Left ventricle myocardium inferior (tissue), 1 donor: ENCODE measurements around the gene CNPY4. TPM values are rescaled to one million over a fixed set of nuclear protein-coding genes. Genes with fewer than 3 reads are reported as not detected.

ENCODE experiments used
- DNase-seq: peaks from one replicate; pipeline ENCODE4 v3.0.0-alpha.2; 2020
- H3K27ac ChIP-seq: fragments of 200-600 bp; replicated peaks from 2 replicates; pipeline ENCODE4 v1.8.0; 2021
- H3K27me3 ChIP-seq: fragments of 200-600 bp; 2 replicates; pipeline ENCODE4 v1.8.0; 2021; ENCODE audit warnings: low read depth
- H3K36me3 ChIP-seq: fragments of 200-600 bp; 2 replicates; pipeline ENCODE4 v1.8.0; 2021
- H3K4me1 ChIP-seq: fragments of 200-600 bp; 2 replicates; pipeline ENCODE4 v1.8.0; 2021
- H3K4me3 ChIP-seq: fragments of 200-600 bp; 2 replicates; pipeline ENCODE4 v1.8.0; 2021; ENCODE audit warnings: mild to moderate bottlenecking, moderate library complexity
- H3K9me3 ChIP-seq: fragments of 200-600 bp; replicated peaks from 2 replicates; pipeline ENCODE4 v1.8.0; 2021
- CTCF ChIP-seq: fragments of 200-600 bp; IDR thresholded peaks from 2 replicates; pipeline ENCODE4 v1.8.0; 2021; ENCODE audit warnings: antibody characterized with exemption, mild to moderate bottlenecking, borderline replicate concordance
- intact Hi-C: fragments of 100-400 bp; cut with micrococcal nuclease; formaldehyde crosslinking; loops from one replicate; pipeline ENCODE4 v1.11.0; 2022
- total RNA-seq: library from RNA; stranded (reverse); fragmentation: NEBNext Ultra II Directional; extraction: Animal tissue kit (Norgen Biotek cat#: 25700); gene quantifications from one replicate; pipeline ENCODE4 v1.2.1, GENCODE V29; 2021
- donor health status: DM: no; HTN: yes; CAD: no; lungs with severe emphysema.

CNPY4 gene
- total RNA-seq, 1 donor from 2014 or later = 8.5 TPM

- DNase-seq = no peak
- H3K27ac ChIP-seq = peak overlapping the region; percentile 90
- H3K9me3 ChIP-seq = no peaks in the 10 kb centered on the region
- H3K36me3 ChIP-seq = peaks cover 1% of the 10 kb centered on the region
- H3K4me3 ChIP-seq = peak overlapping the region; percentile 88
- no peak for TF ChIP-seq CTCF
- intact Hi-C loops = no loop called here
- H3K27me3 ChIP-seq = no peaks in the 10 kb centered on the region
- peaks cover 24% of the 10 kb centered on the region for H3K4me1 ChIP-seq
Measured at GRCh38 chr7:100148225-100148558, 28.8 kb downstream of the CNPY4 start.

DNA sequence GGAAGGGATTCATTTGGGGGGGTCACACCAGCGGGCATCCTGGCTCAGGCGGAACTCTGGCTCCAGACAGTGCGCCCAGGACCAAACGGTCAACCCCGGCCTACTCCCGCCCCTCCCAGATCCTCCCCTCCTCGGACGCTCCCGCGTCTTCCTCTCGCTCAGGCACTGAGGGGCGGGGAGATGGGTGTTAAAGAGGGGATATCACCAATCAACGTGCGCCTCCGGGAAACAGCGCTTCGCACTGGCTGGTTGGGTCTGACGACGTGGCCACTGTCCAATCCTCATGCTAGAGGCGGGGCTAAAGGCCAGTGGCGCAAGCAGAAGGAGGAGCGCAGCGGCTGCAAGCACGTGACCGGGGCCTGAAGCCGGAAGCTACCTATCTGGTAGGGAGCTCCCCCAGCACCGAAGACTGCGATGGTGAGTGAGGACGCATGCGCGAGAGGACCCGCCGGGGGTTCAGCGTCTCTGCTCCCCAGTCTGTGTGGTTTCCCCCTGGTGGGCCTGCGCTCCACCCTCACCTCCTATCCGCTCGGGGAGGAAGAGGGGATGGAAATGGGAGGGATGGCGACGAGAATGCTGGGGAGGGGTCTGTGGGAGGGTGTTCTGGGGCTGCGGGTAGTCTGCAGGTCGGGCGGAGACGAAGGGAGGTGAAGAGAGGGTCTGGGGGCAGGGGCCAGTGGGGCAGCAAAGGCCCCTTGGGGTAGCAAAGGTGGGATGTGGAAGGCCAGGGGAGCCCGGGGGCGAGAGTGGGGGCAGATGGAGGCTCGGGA lies 29.3 kb downstream of the CNPY4 start, which contains the start of gene LAMTOR4:
Gene LAMTOR4 (plus strand): TSS at position 360 of the 770 bp plus-strand sequence. CDS start 55 bp downstream, at position 415.
- H3K4me3 ChIP-seq = peak within 1 kb of the TSS; percentile 88
- H3K27ac ChIP-seq = peak within 1 kb of the TSS; percentile 90
- H3K27me3 ChIP-seq = no peaks in the 10 kb centered on the region
- H3K9me3 ChIP-seq = no peaks in the 10 kb centered on the region
- peaks cover 24% of the 10 kb centered on the region for H3K4me1 ChIP-seq
- intact Hi-C loops = no loop called here
- peak; percentile 98 for DNase-seq
- H3K36me3 ChIP-seq = peaks cover 7% of the 10 kb centered on the region
- TF ChIP-seq CTCF = peak; percentile 16

DNA sequence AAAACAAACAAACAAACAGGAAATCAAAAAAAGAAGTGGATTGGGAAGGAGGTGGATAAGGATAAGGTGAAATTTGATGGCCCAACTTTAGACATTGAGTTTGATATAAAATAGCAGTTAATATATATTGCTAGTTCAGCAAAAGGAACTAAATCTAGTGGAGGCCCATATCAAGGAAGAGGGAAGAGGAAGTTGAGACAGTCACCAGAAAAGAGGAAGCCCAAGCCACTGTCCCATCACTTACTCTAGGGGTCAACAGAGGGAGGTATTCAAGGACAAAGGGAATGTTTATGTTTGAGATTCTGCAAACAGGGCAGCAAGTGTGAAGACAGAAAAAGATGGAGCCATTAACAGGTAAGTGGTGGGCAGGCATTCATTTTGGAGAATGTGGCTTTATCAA lies 33.0 kb downstream of the CNPY4 start:
- intact Hi-C loops = no loop called here
- peaks cover 37% of the 10 kb centered on the region for H3K36me3 ChIP-seq
- no peak for TF ChIP-seq CTCF
- peak overlapping the region; percentile 33 for H3K27ac ChIP-seq
- no peak for DNase-seq
- H3K9me3 ChIP-seq = no peaks in the 10 kb centered on the region
- no peaks in the 10 kb centered on the region for H3K27me3 ChIP-seq
- H3K4me1 ChIP-seq = peaks cover 32% of the 10 kb centered on the region
- H3K4me3 ChIP-seq = no peak overlapping the region

DNA sequence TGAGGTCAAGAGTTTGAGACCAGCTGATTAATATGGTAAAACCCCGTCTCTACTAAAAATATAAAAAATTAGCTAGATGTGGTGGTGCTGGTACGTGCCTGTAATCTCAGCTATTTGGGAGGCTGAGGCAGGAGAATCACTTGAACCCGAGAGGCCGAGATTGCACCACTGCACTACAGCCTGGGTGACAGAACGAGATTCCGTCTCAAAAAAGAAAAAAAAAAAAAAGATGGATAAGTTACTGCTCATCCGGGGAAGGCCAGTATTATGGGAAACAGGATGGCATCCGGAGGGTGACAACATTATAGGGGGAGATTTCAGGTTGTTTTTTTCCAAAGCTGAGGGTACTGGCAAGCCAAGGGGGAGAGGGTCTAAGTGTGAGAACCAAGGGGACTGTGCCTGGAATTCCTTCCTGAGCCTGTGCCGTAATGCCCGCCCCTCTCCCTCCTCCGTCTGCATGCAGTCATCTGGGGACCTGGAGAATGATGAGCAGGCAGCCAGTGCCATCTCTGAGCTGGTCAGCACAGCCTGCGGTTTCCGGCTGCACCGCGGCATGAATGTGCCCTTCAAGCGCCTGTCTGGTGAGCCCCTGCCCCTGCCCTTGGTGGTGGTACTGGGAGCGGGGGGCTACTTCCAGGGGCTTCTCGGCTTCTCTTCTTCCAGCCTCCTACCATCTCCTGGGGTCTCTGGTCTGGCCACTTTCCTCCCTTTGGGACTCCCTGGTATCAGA lies 33.7 kb downstream of the CNPY4 start:
- no peak for TF ChIP-seq CTCF
- H3K36me3 ChIP-seq = peaks cover 37% of the 10 kb centered on the region
- no peak overlapping the region for H3K27ac ChIP-seq
- peaks cover 36% of the 10 kb centered on the region for H3K4me1 ChIP-seq
- no peaks in the 10 kb centered on the region for H3K9me3 ChIP-seq
- DNase-seq = no peak
- no peaks in the 10 kb centered on the region for H3K27me3 ChIP-seq
- intact Hi-C loops = no loop called here
- H3K4me3 ChIP-seq = no peak overlapping the region

DNA sequence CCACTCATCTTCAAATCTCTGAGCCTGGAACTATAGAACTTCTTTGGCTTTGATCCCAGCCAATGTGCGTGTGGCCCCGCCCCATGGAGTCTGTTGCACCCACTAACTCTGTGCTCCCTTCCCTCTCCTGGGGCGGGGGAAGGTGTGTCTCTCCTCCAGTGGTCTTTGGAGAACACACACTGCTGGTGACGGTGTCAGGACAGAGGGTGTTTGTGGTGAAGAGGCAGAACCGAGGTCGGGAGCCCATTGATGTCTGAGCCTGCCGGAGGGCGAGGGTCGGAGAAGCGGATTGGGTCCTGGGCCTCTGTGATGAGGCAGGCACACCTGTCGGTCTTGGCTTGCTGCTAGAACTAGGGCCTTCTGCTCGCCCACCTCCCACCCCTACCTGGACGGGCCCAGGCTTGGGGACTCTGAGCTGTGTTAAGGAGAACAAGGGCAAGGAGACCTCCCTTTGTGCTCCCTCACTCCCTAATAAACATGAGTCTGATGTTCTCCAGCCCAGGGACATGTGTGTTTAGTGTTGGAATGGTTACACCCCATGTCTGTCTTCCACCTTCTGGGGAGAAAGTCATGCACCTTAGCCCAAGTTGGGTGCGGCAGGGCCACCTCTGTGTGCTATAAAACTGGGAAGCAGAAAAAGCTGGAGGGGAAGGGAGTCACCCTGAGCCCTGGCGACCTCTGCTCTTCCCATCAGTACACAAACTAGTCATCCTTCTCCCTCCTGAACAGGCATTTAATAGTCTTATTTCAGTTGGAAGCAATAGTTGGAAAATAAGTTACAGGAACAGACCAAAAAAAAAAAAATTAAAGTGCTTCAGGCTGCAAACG lies 34.5 kb downstream of the CNPY4 start:
- H3K27me3 ChIP-seq = no peaks in the 10 kb centered on the region
- H3K27ac ChIP-seq = no peak overlapping the region
- H3K36me3 ChIP-seq = peaks cover 37% of the 10 kb centered on the region
- intact Hi-C loops = no loop called here
- no peak for TF ChIP-seq CTCF
- H3K9me3 ChIP-seq = no peaks in the 10 kb centered on the region
- H3K4me3 ChIP-seq = no peak overlapping the region
- H3K4me1 ChIP-seq = peaks cover 39% of the 10 kb centered on the region
- DNase-seq = no peak
